B cell (primary cell): ENCODE measurements around the gene ARL14. TPM values are rescaled to one million over a fixed set of nuclear protein-coding genes. Genes with fewer than 3 reads are reported as not detected.

ENCODE experiments used
- ATAC-seq: fragments of 200-7000 bp; cut with Tn5 transposase; one replicate; pipeline ENCODE4 v1.10.0; 2021; ENCODE audit warnings: low read depth, mild to moderate bottlenecking, moderate number of reproducible peaks, moderate library complexity
- CTCF ChIA-PET: fragments of 350-600 bp; sonication (Branson Sonifier 250); formaldehyde crosslinking; loops from one replicate; lab custom pipeline; 2021; ENCODE audit warnings: antibody characterized with exemption, inconsistent platforms; lab: Charles Lee
- POLR2A ChIA-PET: fragments of 350-600 bp; sonication (Branson Sonifier 250); formaldehyde crosslinking; loops from one replicate; lab custom pipeline; 2021; ENCODE audit warnings: antibody characterized with exemption; lab: Charles Lee
- DNase-seq: peaks from one replicate; pipeline ENCODE4 v3.0.0; 2013
- H2AFZ ChIP-seq: 2 replicates; pipeline ENCODE4 v1.6.1; 2012; ENCODE audit warnings: mild to moderate bottlenecking, low read depth, low read length; ENCODE audit not compliant: insufficient read depth, poor library complexity, severe bottlenecking
- H3K27ac ChIP-seq, 2 donors: 1 replicate in 1 of 2; 2 replicates in 1 of 2; pipeline ENCODE4 v1.5.1; 2012 to 2013; ENCODE audit warnings: low read length in 2 of 2, mild to moderate bottlenecking in 2 of 2, moderate library complexity in 1 of 2
- H3K27me3 ChIP-seq, 4 experiments: fragments of 200-600 bp in 1 of 4; sonication (generic) in 1 of 4; replicated peaks in 1 of 4; 1 replicate in 2 of 4; 2 replicates in 2 of 4; pipeline versions ENCODE4 v1.6.1 to v1.7.0; 2013 to 2016; ENCODE audit warnings: low read length in 3 of 4, mild to moderate bottlenecking in 2 of 4, mixed read lengths in 1 of 4, moderate library complexity in 1 of 4; ENCODE audit not compliant: insufficient read depth in 4 of 4, control insufficient read depth in 3 of 4; ENCODE audit errors: control extremely low read depth in 1 of 4
- H3K36me3 ChIP-seq, 2 experiments: replicated peaks in 1 of 2; 1 replicate in 1 of 2; 2 replicates in 1 of 2; pipeline versions ENCODE4 v1.6.1 to v1.7.1; 2013; ENCODE audit warnings: low read length in 1 of 2; ENCODE audit not compliant: insufficient read depth in 2 of 2, control insufficient read depth in 1 of 2; ENCODE audit errors: control extremely low read depth in 1 of 2, extremely low read depth in 1 of 2
- H3K4me1 ChIP-seq, 2 donors: fragments of 200-600 bp in 1 of 2; sonication (generic) in 1 of 2; 1 replicate in 1 of 2; 2 replicates in 1 of 2; pipeline versions ENCODE4 v1.5.1 to v1.6.1; 2013 to 2017; ENCODE audit warnings: low read length in 2 of 2; ENCODE audit not compliant: control insufficient read depth in 2 of 2, insufficient read depth in 2 of 2
- H3K4me2 ChIP-seq: replicated peaks from 2 replicates; pipeline ENCODE3; 2012; ENCODE audit warnings: mild to moderate bottlenecking, low read depth, low read length; ENCODE audit not compliant: poor library complexity, severe bottlenecking
- H3K4me3 ChIP-seq, 5 experiments: fragments of 200-600 bp in 1 of 5; sonication (generic) in 1 of 5; 1 replicate in 3 of 5; 2 replicates in 2 of 5; pipeline versions ENCODE4 v1.5.1 to v1.7.0; 2011 to 2016; ENCODE audit warnings: low read length in 4 of 5, mild to moderate bottlenecking in 4 of 5, low read depth in 2 of 5, control low read depth in 1 of 5, moderate library complexity in 1 of 5; ENCODE audit not compliant: insufficient read depth in 1 of 5; ENCODE audit errors: control extremely low read depth in 1 of 5, extremely low read depth in 1 of 5
- H3K79me2 ChIP-seq: fragments of 200-600 bp; sonication (generic); one replicate; pipeline ENCODE4 v1.6.0; 2016; ENCODE audit warnings: low read length; ENCODE audit not compliant: control insufficient read depth, insufficient read depth
- H3K9ac ChIP-seq: fragments of 200-600 bp; sonication (generic); 2 replicates; pipeline ENCODE4 v1.6.1; 2017; ENCODE audit warnings: mild to moderate bottlenecking, low read length, moderate library complexity
- H3K9me3 ChIP-seq, 3 donors: one replicate each; pipeline versions ENCODE4 v1.6.1 to v1.7.1; 2013; ENCODE audit warnings: low read length in 2 of 3; ENCODE audit not compliant: control insufficient read depth in 2 of 3, insufficient read depth in 1 of 3; ENCODE audit errors: control extremely low read depth in 1 of 3
- H4K20me1 ChIP-seq: 2 replicates; pipeline ENCODE4 v1.6.0; 2012; ENCODE audit warnings: mild to moderate bottlenecking, low read length; ENCODE audit not compliant: insufficient read depth, control insufficient read depth, poor library complexity, severe bottlenecking
- H3K27ac Mint-ChIP-seq: one replicate; pipeline ENCODE4 v1.8.0; 2021; ENCODE audit warnings: mixed read lengths
- H3K27me3 Mint-ChIP-seq: one replicate; pipeline ENCODE4 v1.8.0; 2021; ENCODE audit warnings: mixed read lengths
- H3K4me1 Mint-ChIP-seq: one replicate; pipeline ENCODE4 v1.8.0; 2021; ENCODE audit warnings: mixed read lengths
- H3K4me3 Mint-ChIP-seq: one replicate; pipeline ENCODE4 v1.8.0; 2021; ENCODE audit warnings: mixed read lengths
- H3K9me3 Mint-ChIP-seq: one replicate; pipeline ENCODE4 v1.8.0; 2022; ENCODE audit warnings: mixed read lengths; ENCODE audit not compliant: insufficient read depth
- CTCF ChIP-seq: fragments of 200-600 bp; IDR thresholded peaks from one replicate; pipeline ENCODE4 v1.8.0; 2022; ENCODE audit warnings: antibody characterized with exemption, mild to moderate bottlenecking
- EZH2 ChIP-seq: IDR thresholded peaks from 2 replicates; pipeline ENCODE4 v1.6.1; 2012; ENCODE audit warnings: borderline replicate concordance, low read depth, mild to moderate bottlenecking, moderate library complexity, low read length; ENCODE audit not compliant: insufficient read depth, poor library complexity, severe bottlenecking
- WGBS: methylation state at CpG from one replicate; pipeline ENCODE4 v1.1.5; 2013; ENCODE audit warnings: missing lambda C conversion rate; ENCODE audit not compliant: insufficient coverage; 5-methylcytosine and 5-hydroxymethylcytosine counted together
- intact Hi-C: fragments of 100-400 bp; cut with micrococcal nuclease; formaldehyde crosslinking; loops from one replicate; pipeline ENCODE4 v1.10.0; 2022
- polyA plus RNA-seq: library from polyadenylated mRNA; depleted of rRNA; stranded (reverse); fragments of >200 nt; gene quantifications from 2 replicates; pipeline ENCODE4 v1.2.3, GENCODE V29; 2012
- total RNA-seq, 2 donors: library from RNA; stranded (reverse); fragments of 120-200 nt in 1 of 2; gene quantifications; 1 replicate in 1 of 2; 2 replicates in 1 of 2; pipeline versions ENCODE4 v1.2.3 to v1.2.4, GENCODE V29; 2013 to 2022

Gene ARL14
- total and polyA plus RNA-seq, 2 donors (not counting 1 experiment from before 2014, with no cell fraction given), result 0.43 to 0.89 TPM

GRCh38 chr3:160665231-160665630 lies 11.7 kb upstream of the ARL14 start:
- ChIA-PET CTCF (interaction anchor here (1.2 kb wide), 1 partner anchor 677 kb away, joined by 3 read pairs; the partner anchor contains the start of gene IL12A), POLR2A (no interaction called here)
- no CpG with 5 or more reads among the region's 3 CpGs for WGBS
- peak; percentile 43 for DNase-seq
- no peaks in the 10 kb centered on the region for H3K79me2 ChIP-seq
- H3K9me3 ChIP-seq, result no peaks in the 10 kb centered on the region
- Mint-ChIP-seq H3K4me1 (peaks cover 18% of the 10 kb centered on the region), H3K27me3 (no peaks in the 10 kb centered on the region), H3K9me3 (no peaks in the 10 kb centered on the region), H3K4me3 (peak overlapping the region; percentile 73), H3K27ac (peak overlapping the region; percentile 84)
- no peaks in the 10 kb centered on the region for H4K20me1 ChIP-seq
- TF ChIP-seq CTCF (no peak), EZH2 (no peak)
- ATAC-seq, result peak; percentile 59
- peak overlapping the region; percentile 67 for H2AFZ ChIP-seq
- no peaks in the 10 kb centered on the region for H3K36me3 ChIP-seq
- peaks cover 9 to 10% of the 10 kb centered on the region in 2 donors for H3K4me1 ChIP-seq
- intact Hi-C loops, result loop anchor here (2.0 kb wide), 1 partner anchor 100 kb away; the partner anchor contains the start of gene KPNA4
- peak overlapping the region; percentile 77 to 88 for H3K27ac ChIP-seq
- peak overlapping the region in 3 of 5 experiments; percentile 1 to 45 (median 36) for H3K4me3 ChIP-seq
- H3K4me2 ChIP-seq, result peak overlapping the region; percentile 55
- peak overlapping the region; percentile 64 for H3K9ac ChIP-seq
- H3K27me3 ChIP-seq, result no peaks in the 10 kb centered on the region

DNA sequence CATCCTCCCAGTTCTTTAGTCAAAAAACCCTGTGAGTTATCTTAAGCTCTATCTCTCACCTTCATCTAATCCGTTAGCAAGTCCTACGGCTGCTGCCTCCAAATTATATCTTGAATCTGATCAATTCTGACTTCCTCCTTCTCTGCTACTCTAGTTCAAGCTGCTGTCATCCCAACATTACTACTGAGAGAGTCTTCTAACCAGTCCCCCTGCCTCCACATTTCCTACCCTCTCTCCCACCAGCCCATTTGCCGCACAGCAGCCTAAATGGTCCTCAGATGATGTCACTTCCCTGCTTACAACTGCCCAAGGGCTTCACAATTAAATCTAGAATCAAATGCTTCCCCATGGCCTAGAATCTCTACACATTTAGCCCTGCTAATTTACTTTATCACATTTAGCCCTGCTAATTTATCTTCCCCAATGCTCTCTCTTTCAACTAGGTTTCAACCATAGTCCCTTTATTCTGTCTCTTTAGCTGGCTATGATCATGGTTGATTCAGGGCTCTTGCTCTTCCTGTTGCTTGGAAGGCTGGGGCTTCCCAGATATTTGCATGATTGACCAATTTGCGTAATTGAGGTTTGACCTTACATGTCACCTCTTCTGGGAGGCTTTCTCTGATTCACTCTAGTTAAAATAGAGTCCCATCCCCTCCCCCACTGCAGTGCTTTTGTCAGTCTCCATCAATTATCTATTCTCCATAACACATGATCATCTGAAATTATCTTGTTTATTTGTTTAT lies 11.0 kb upstream of the ARL14 start:
- H3K9me3 Mint-ChIP-seq, result no peaks in the 10 kb centered on the region
- ChIA-PET CTCF (interaction anchor here (0.6 to 1.2 kb wide), 2 partner anchors 22 to 678 kb away, joined by 3 read pairs; partner anchors contain the start of gene IL12A), POLR2A (no interaction called here)
- Histone ChIP-seq H3K79me2 (no peaks in the 10 kb centered on the region), H3K4me2 (peak overlapping the region; percentile 55), H3K36me3 (no peaks in the 10 kb centered on the region), H3K4me1 (peaks cover 9 to 10% of the 10 kb centered on the region in 2 donors), H2AFZ (peak overlapping the region; percentile 67), H4K20me1 (no peaks in the 10 kb centered on the region), H3K4me3 (peak overlapping the region in 3 of 5 experiments; percentile 1 to 45 (median 27)), H3K9ac (peak overlapping the region; percentile 64), H3K27ac (peak overlapping the region; percentile 77 to 88), H3K27me3 (no peaks in the 10 kb centered on the region), H3K9me3 (no peaks in the 10 kb centered on the region)
- WGBS, result 75% methylated on average over 3 of the region's 4 CpGs
- peak overlapping the region; percentile 73 for H3K4me3 Mint-ChIP-seq
- H3K27ac Mint-ChIP-seq, result peak overlapping the region; percentile 84
- no peak for TF ChIP-seq CTCF
- no peak for TF ChIP-seq EZH2
- H3K4me1 Mint-ChIP-seq, result peaks cover 22% of the 10 kb centered on the region
- ATAC-seq (peak; percentile 73), DNase-seq (peak; percentile 60)
- no peaks in the 10 kb centered on the region for H3K27me3 Mint-ChIP-seq
- intact Hi-C loops, result loop anchor here (2.0 kb wide), 1 partner anchor 101 kb away; the partner anchor contains the start of gene KPNA4
